WERI-Rb-1 (cell line): ENCODE data around the gene ADPRHL1.
"Not testable (repeated sequence)": the region's sequence is repeated elsewhere in the genome, so short reads cannot be mapped to it uniquely, and the experiment has no call there.

ENCODE experiments used
- DNase-seq: peaks from one replicate; pipeline ENCODE4 v3.0.0-alpha.2; 2020
- H3K27ac ChIP-seq: fragments of 250-450 bp; sonication (Bioruptor Pico); 2 replicates; pipeline ENCODE4 v1.5.1; 2020; ENCODE audit warnings: mild to moderate bottlenecking, moderate library complexity
- H3K27me3 ChIP-seq: fragments of 250-450 bp; sonication (Bioruptor Pico); 2 replicates; pipeline ENCODE4 v1.5.1; 2021; ENCODE audit warnings: mild to moderate bottlenecking, low read depth, moderate library complexity; ENCODE audit not compliant: insufficient read depth, severe bottlenecking
- H3K36me3 ChIP-seq: fragments of 250-450 bp; sonication (Bioruptor Pico); 2 replicates; pipeline ENCODE4 v1.5.1; 2020; ENCODE audit warnings: mild to moderate bottlenecking, moderate library complexity
- H3K4me3 ChIP-seq: 2 replicates; pipeline ENCODE4 v1.5.1; 2011; ENCODE audit warnings: low read depth, mild to moderate bottlenecking, control low read depth, low read length
- H3K9me3 ChIP-seq: fragments of 250-450 bp; sonication (Bioruptor Pico); 2 replicates; pipeline ENCODE4 v1.5.1; 2021; ENCODE audit warnings: mild to moderate bottlenecking, moderate library complexity; ENCODE audit not compliant: severe bottlenecking
- TF ChIP-seq, protein P1 (sequence below): IDR thresholded peaks from 2 replicates; pipeline ENCODE4 v1.5.1; 2011; ENCODE audit warnings: low read depth, mild to moderate bottlenecking, control low read depth, inconsistent platforms, low read length

Gene ADPRHL1

DNA sequence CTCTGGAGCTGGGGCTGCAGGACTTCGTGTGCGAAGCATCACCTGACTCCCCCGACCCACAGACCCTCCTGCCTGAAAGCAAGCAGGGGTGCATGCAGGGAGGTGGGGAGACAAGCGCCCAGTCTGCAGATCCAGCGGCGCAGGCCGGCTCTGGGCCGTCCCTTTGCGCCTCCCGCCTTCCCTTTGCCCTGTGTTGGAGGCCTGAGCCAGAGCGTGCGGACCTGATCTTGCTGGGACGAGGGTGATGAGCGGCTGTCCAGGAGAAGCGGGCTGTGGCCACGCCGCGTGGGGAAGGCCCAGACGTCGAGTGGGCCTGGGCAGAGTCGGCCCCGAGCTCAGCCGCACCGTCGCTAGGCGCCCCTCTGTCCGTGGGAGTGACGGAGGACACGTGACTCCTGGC lies 84.1 kb downstream of the ADPRHL1 start:
- Histone ChIP-seq H3K27ac (no peak overlapping the region), H3K36me3 (no peaks in the 10 kb centered on the region), H3K9me3 (no peaks in the 10 kb centered on the region), H3K4me3 (no peak overlapping the region), H3K27me3 (no peaks in the 10 kb centered on the region)
- DNase-seq: no peak
- TF ChIP-seq, protein P1, sequence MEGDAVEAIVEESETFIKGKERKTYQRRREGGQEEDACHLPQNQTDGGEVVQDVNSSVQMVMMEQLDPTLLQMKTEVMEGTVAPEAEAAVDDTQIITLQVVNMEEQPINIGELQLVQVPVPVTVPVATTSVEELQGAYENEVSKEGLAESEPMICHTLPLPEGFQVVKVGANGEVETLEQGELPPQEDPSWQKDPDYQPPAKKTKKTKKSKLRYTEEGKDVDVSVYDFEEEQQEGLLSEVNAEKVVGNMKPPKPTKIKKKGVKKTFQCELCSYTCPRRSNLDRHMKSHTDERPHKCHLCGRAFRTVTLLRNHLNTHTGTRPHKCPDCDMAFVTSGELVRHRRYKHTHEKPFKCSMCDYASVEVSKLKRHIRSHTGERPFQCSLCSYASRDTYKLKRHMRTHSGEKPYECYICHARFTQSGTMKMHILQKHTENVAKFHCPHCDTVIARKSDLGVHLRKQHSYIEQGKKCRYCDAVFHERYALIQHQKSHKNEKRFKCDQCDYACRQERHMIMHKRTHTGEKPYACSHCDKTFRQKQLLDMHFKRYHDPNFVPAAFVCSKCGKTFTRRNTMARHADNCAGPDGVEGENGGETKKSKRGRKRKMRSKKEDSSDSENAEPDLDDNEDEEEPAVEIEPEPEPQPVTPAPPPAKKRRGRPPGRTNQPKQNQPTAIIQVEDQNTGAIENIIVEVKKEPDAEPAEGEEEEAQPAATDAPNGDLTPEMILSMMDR: no peak

- not testable (repeated sequence) for DNase-seq, H3K27me3 ChIP-seq, H3K4me3 ChIP-seq, H3K36me3 ChIP-seq, H3K27ac ChIP-seq, H3K9me3 ChIP-seq
Observed at GRCh38 chr13:113368353-113368752, 84.9 kb downstream of the ADPRHL1 start.

DNA sequence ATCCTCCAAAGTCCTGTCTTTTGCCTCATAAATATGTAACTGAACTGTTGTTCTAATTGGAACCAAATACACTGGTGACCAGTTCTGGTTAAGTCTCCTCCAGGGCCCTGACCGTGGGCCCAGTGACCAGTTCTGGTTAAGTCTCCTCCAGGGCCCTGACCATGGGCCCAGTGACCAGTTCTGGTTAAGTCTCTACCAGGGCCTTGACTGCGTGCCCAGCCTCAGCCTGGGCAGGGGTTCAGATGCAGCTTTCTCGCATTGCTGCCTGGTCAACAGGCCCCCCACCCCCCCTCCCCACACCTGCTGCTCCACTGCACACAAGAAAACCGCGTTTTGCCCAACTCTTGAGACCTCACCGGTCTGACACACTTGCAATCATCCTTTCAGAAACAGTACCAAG lies 85.5 kb downstream of the ADPRHL1 start:
- Histone ChIP-seq H3K27ac (no peak overlapping the region), H3K27me3 (no peaks in the 10 kb centered on the region), H3K36me3 (peaks cover 3% of the 10 kb centered on the region), H3K9me3 (no peaks in the 10 kb centered on the region), H3K4me3 (no peak overlapping the region)
- no peak for DNase-seq
- TF ChIP-seq, protein P1: no peak

DNA sequence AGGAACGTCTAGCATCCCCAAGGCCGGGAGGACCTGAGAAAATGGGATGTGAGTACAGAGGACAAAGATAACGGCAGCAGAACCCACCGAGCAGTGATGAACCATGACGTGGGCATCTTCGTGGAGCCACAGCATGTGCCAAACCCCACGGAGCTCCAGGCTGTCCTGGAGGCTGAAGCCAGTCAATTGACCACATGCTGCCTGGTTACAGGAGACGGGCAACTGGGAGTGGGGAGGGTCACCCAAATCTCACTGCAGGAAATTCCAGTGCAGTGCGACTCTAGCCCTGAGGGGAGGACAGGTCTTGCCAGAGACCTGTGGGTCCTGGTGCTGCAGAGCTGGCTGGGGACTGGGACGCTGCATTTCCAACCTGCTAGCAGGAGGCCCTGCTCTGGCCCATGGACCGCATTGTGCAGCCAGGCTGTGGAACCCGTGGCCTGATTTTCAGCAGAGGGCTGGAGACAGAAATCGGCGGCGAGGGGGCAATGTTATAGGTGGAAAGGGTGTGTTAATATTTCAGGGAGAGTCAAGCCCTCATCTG lies 86.2 kb downstream of the ADPRHL1 start:
- Histone ChIP-seq H3K4me3 (no peak overlapping the region), H3K36me3 (peaks cover 10% of the 10 kb centered on the region), H3K9me3 (no peaks in the 10 kb centered on the region), H3K27ac (no peak overlapping the region), H3K27me3 (no peaks in the 10 kb centered on the region)
- no peak for DNase-seq
- TF ChIP-seq, protein P1: no peak

GRCh38 chr13:113365971-113366588 lies 87.2 kb downstream of the ADPRHL1 start:
- Histone ChIP-seq H3K4me3 (no peak overlapping the region), H3K9me3 (no peaks in the 10 kb centered on the region), H3K27ac (no peak overlapping the region), H3K27me3 (no peaks in the 10 kb centered on the region), H3K36me3 (peaks cover 14% of the 10 kb centered on the region)
- TF ChIP-seq, protein P1: no peak
- peak; percentile 25 for DNase-seq

GRCh38 chr13:113365583-113365970 lies 87.7 kb downstream of the ADPRHL1 start:
- H3K27ac ChIP-seq: no peak overlapping the region
- H3K4me3 ChIP-seq: no peak overlapping the region
- H3K36me3 ChIP-seq: peaks cover 16% of the 10 kb centered on the region
- DNase-seq: no peak
- TF ChIP-seq, protein P1: no peak
- no peaks in the 10 kb centered on the region for H3K27me3 ChIP-seq
- H3K9me3 ChIP-seq: no peaks in the 10 kb centered on the region
